Right kidney (tissue), 1 donor: Measurements from ENCODE around the gene COL1A1.
A peak's percentile ranks its signal among the peaks of the same experiment; 100 is the strongest.

ENCODE experiments used
- DNase-seq: peaks from one replicate; pipeline ENCODE4 v3.0.0-alpha.2; 2016

Gene COL1A1

GRCh38 chr17:50153650-50154575 is 47.5 kb downstream of the COL1A1 start:
- no peak for DNase-seq

GRCh38 chr17:50152736-50153135 is 48.7 kb downstream of the COL1A1 start:
- no peak for DNase-seq

- peak; percentile 82 for DNase-seq
Observed at GRCh38 chr17:50151937-50152547, 49.4 kb downstream of the COL1A1 start.

- peak; percentile 69 for DNase-seq
Observed at GRCh38 chr17:50151041-50151936, 50.1 kb downstream of the COL1A1 start.

- DNase-seq = peak; percentile 66
Observed at GRCh38 chr17:50150354-50151040, 50.9 kb downstream of the COL1A1 start, which contains the start of gene PPP1R9B. Gene PPP1R9B, minus strand, starts transcription at chr17:50150677. Its CDS starts 164 bp downstream, at chr17:50150513.

- DNase-seq = peak; percentile 77
Observed at GRCh38 chr17:50149417-50150353, 51.7 kb downstream of the COL1A1 start.

- DNase-seq = peak; percentile 53
Observed at GRCh38 chr17:50149091-50149416, 52.4 kb downstream of the COL1A1 start.

GRCh38 chr17:50148226-50149090 is 53.0 kb downstream of the COL1A1 start:
- peak; percentile 66 for DNase-seq

- DNase-seq = no peak
Observed at GRCh38 chr17:50147841-50148225, 53.6 kb downstream of the COL1A1 start.

- no peak for DNase-seq
Observed at GRCh38 chr17:50146927-50147665, 54.3 kb downstream of the COL1A1 start.

GRCh38 chr17:50146230-50146926 is 55.1 kb downstream of the COL1A1 start:
- DNase-seq = no peak

- no peak for DNase-seq
Observed at GRCh38 chr17:50145532-50146229, 55.8 kb downstream of the COL1A1 start.

- no peak for DNase-seq
Observed at GRCh38 chr17:50144845-50145531, 56.4 kb downstream of the COL1A1 start.

- DNase-seq = no peak
Observed at GRCh38 chr17:50144355-50144754, 57.1 kb downstream of the COL1A1 start.

GRCh38 chr17:50143461-50144176 is 57.8 kb downstream of the COL1A1 start:
- DNase-seq = no peak

- no peak for DNase-seq
Observed at GRCh38 chr17:50141745-50142110, 59.7 kb downstream of the COL1A1 start.
